PFSK-1 (cell line): ENCODE data around the gene ESPNL.

Source experiments
- FOXP2 ChIP-seq: optimal IDR thresholded peaks from 2 replicates; pipeline ENCODE3; 2011; ENCODE audit warnings: borderline replicate concordance, control low read depth, inconsistent platforms; ENCODE audit not compliant: insufficient read depth; ENCODE audit errors: extremely low read length, extremely low read depth
- POLR2AphosphoS5 ChIP-seq: IDR thresholded peaks from 2 replicates; pipeline ENCODE4 v1.6.1; 2012; ENCODE audit warnings: low read depth, mild to moderate bottlenecking, control low read depth, low read length, moderate library complexity
- REST ChIP-seq, 2 experiments: IDR thresholded peaks; 2 replicates each; pipeline versions ENCODE4 v1.6.1 to v1.8.0; 2011 to 2012; ENCODE audit warnings: low read depth in 2 of 2, low read length in 2 of 2, control low read depth in 1 of 2, inconsistent platforms in 1 of 2, mild to moderate bottlenecking in 1 of 2, moderate library complexity in 1 of 2; ENCODE audit not compliant: insufficient read depth in 1 of 2
- SIN3A ChIP-seq: IDR thresholded peaks from 2 replicates; pipeline ENCODE4 v1.6.1; 2012; ENCODE audit warnings: mild to moderate bottlenecking, low read length, moderate library complexity, borderline replicate concordance; ENCODE audit not compliant: insufficient read depth
- TAF1 ChIP-seq: IDR thresholded peaks from 2 replicates; pipeline ENCODE4 v1.6.1; 2012; ENCODE audit warnings: low read length, control low read depth, borderline replicate concordance; ENCODE audit not compliant: insufficient read depth

The ESPNL gene

GRCh38 chr2:238069877-238070276 is 30.3 kb upstream of the ESPNL start:
- TF ChIP-seq SIN3A = no peak
- no peak for TF ChIP-seq REST (IDR thresholded peaks at IDR 0.05; ENCODE audit: insufficient read depth in 1 of 2, low read depth in 2 of 2, low read length in 2 of 2)
- no peak for TF ChIP-seq TAF1
- no peak for TF ChIP-seq FOXP2
- no peak for TF ChIP-seq POLR2AphosphoS5

DNA sequence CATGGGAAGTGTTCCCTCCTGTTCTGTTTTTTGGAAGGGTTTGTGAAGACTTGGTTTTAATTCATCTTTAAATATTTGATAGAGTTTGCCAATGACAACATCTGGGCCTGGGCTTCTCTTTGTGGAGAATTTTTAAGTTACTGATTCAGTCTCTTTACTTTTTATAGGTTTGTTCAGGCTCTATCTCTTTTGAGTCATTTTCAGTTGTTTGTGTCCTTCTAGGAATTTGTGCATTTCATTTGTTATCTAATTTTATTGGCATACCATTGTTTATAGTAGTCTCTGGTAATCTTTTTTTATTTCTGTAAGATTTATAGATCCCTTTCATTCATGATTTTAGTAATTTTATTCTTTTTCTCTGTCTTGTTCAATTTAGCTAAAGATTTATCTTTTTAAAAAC is 24.7 kb upstream of the ESPNL start:
- TF ChIP-seq POLR2AphosphoS5 = no peak
- no peak for TF ChIP-seq SIN3A
- TF ChIP-seq FOXP2 = no peak
- TF ChIP-seq REST (IDR thresholded peaks at IDR 0.05; ENCODE audit: insufficient read depth in 1 of 2, low read depth in 2 of 2, low read length in 2 of 2) = no peak
- no peak for TF ChIP-seq TAF1

- TF ChIP-seq SIN3A (no peak), REST (IDR thresholded peaks at IDR 0.05; ENCODE audit: insufficient read depth in 1 of 2, low read depth in 2 of 2, low read length in 2 of 2) (no peak), FOXP2 (no peak), POLR2AphosphoS5 (no peak), TAF1 (no peak)
Measured at GRCh38 chr2:238077292-238077691, 22.8 kb upstream of the ESPNL start.

- TF ChIP-seq SIN3A = no peak
- TF ChIP-seq FOXP2 = no peak
- no peak for TF ChIP-seq REST (IDR thresholded peaks at IDR 0.05; ENCODE audit: insufficient read depth in 1 of 2, low read depth in 2 of 2, low read length in 2 of 2)
- TF ChIP-seq POLR2AphosphoS5 = no peak
- TF ChIP-seq TAF1 = no peak
Measured at GRCh38 chr2:238079874-238080327, 20.2 kb upstream of the ESPNL start.

DNA sequence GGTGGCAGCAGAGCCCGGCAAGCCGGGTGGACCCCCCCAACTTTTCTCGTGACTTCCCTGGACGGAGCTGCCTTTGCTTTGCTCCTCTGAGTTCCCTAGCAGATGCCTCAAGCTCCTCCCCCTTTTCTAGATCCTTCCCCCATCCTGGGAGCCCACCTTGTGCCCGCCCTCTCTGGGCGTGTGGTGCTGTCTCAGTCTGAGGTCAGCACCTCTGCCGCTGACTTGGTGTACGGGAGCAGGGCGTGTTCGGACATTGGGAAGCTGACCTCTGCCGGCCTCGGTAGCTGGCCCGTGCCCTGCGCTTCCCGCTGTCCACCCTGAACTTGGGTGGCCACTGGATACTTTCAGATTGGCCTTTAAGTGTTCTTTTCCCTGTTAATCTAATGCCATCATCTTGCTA is 19.6 kb upstream of the ESPNL start:
- no peak for TF ChIP-seq FOXP2
- TF ChIP-seq SIN3A = no peak
- no peak for TF ChIP-seq TAF1
- no peak for TF ChIP-seq REST (IDR thresholded peaks at IDR 0.05; ENCODE audit: insufficient read depth in 1 of 2, low read depth in 2 of 2, low read length in 2 of 2)
- TF ChIP-seq POLR2AphosphoS5 = no peak
